ENCODE data around the gene VWA3A. TPM values are rescaled to one million over a fixed set of nuclear protein-coding genes. Genes with fewer than 3 reads are reported as not detected.
"Not testable (repeated sequence)": the region's sequence is repeated elsewhere in the genome, so short reads cannot be mapped to it uniquely, and the experiment has no call there.

The VWA3A gene
- total RNA-seq, 4 donors from 2014 or later: 0.21 to 1.2 (median 0.26) TPM; not detected in 1

- Histone ChIP-seq H3K4me1 (no peaks in the 10 kb centered on the region), H3K27ac (no peak overlapping the region)
Measured at GRCh38 chr16:22126037-22126558, 33.8 kb downstream of the VWA3A start.

GRCh38 chr16:22128537-22128936 is 36.2 kb downstream of the VWA3A start:
- not testable (repeated sequence) for H3K4me3 ChIP-seq; H3K36me3 ChIP-seq; H3K4me1 ChIP-seq; H3K27me3 ChIP-seq; H3K27ac ChIP-seq; DNase-seq (ENCODE audit: low spot score in 2 of 2); H3K9me3 ChIP-seq
- 91% methylated on average over 1 of the region's 1 CpG for WGBS

More at GRCh38 chr16:22126037-22126558, 33.8 kb downstream of the VWA3A start:
- TF ChIP-seq CTCF (IDR thresholded peaks at IDR 0.05) (no peak), POLR2AphosphoS5 (IDR thresholded peaks at IDR 0.05) (no peak), POLR2A (IDR thresholded peaks at IDR 0.05) (no peak), EP300 (IDR thresholded peaks at IDR 0.05) (no peak)
- H3K4me3 ChIP-seq: no peak overlapping the region
- WGBS: 91% methylated on average over 15 of the region's 15 CpGs
- H3K36me3 ChIP-seq: no peaks in the 10 kb centered on the region
- no peaks in the 10 kb centered on the region for H3K9me3 ChIP-seq
- DNase-seq (ENCODE audit: low spot score in 2 of 2): no peak
- no peaks in the 10 kb centered on the region for H3K27me3 ChIP-seq

- Histone ChIP-seq H3K4me3 (no peak overlapping the region), H3K9me3 (no peaks in the 10 kb centered on the region), H3K27ac (no peak overlapping the region), H3K27me3 (no peaks in the 10 kb centered on the region), H3K4me1 (no peaks in the 10 kb centered on the region), H3K36me3 (no peaks in the 10 kb centered on the region)
- no peak for DNase-seq (ENCODE audit: low spot score in 2 of 2)
- TF ChIP-seq EP300 (IDR thresholded peaks at IDR 0.05): no peak
- TF ChIP-seq CTCF (IDR thresholded peaks at IDR 0.05): no peak
- no peak for TF ChIP-seq POLR2AphosphoS5 (IDR thresholded peaks at IDR 0.05)
- TF ChIP-seq POLR2A (IDR thresholded peaks at IDR 0.05): no peak
Measured at GRCh38 chr16:22130528-22130927, 38.2 kb downstream of the VWA3A start.

- Histone ChIP-seq H3K9me3 (no peaks in the 10 kb centered on the region), H3K4me1 (no peaks in the 10 kb centered on the region), H3K27me3 (no peaks in the 10 kb centered on the region), H3K4me3 (no peak overlapping the region), H3K36me3 (no peaks in the 10 kb centered on the region), H3K27ac (no peak overlapping the region)
- no peak for TF ChIP-seq POLR2A (IDR thresholded peaks at IDR 0.05)
- TF ChIP-seq EP300 (IDR thresholded peaks at IDR 0.05): no peak
- no peak for TF ChIP-seq POLR2AphosphoS5 (IDR thresholded peaks at IDR 0.05)
- TF ChIP-seq CTCF (IDR thresholded peaks at IDR 0.05): no peak
- DNase-seq (ENCODE audit: low spot score in 2 of 2): peak in 1 of 2 donors; percentile 25
- 82% methylated on average over 10 of the region's 10 CpGs for WGBS
Measured at GRCh38 chr16:22132801-22133200, 40.5 kb downstream of the VWA3A start.

- H3K9me3 ChIP-seq: no peaks in the 10 kb centered on the region
- no peak overlapping the region for H3K4me3 ChIP-seq
- no peak overlapping the region for H3K27ac ChIP-seq
- no peaks in the 10 kb centered on the region for H3K27me3 ChIP-seq
- no peaks in the 10 kb centered on the region for H3K4me1 ChIP-seq
- TF ChIP-seq POLR2AphosphoS5 (IDR thresholded peaks at IDR 0.05) (no peak), CTCF (IDR thresholded peaks at IDR 0.05) (no peak), EP300 (IDR thresholded peaks at IDR 0.05) (no peak), POLR2A (IDR thresholded peaks at IDR 0.05) (no peak)
- DNase-seq (ENCODE audit: low spot score in 2 of 2): no peak
- no peaks in the 10 kb centered on the region for H3K36me3 ChIP-seq
- WGBS: 72% methylated on average over 6 of the region's 8 CpGs
Measured at GRCh38 chr16:22138482-22138881, 46.1 kb downstream of the VWA3A start.

- no peak for DNase-seq (ENCODE audit: low spot score in 2 of 2)
- no peaks in the 10 kb centered on the region for H3K9me3 ChIP-seq
- H3K4me1 ChIP-seq: no peaks in the 10 kb centered on the region
- no peaks in the 10 kb centered on the region for H3K27me3 ChIP-seq
- WGBS: 38% methylated on average over 4 of the region's 7 CpGs
- no peak overlapping the region for H3K27ac ChIP-seq
- H3K4me3 ChIP-seq: no peak overlapping the region
- H3K36me3 ChIP-seq: no peaks in the 10 kb centered on the region
- TF ChIP-seq CTCF (IDR thresholded peaks at IDR 0.05) (no peak), EP300 (IDR thresholded peaks at IDR 0.05) (no peak), POLR2AphosphoS5 (IDR thresholded peaks at IDR 0.05) (no peak), POLR2A (IDR thresholded peaks at IDR 0.05) (no peak)
Measured at GRCh38 chr16:22139008-22139407, 46.7 kb downstream of the VWA3A start.

Data from suprapubic skin (tissue), 4 donors.